Duodenal mucosa (tissue), 2 donors: Measurements from ENCODE around the gene PRR36.

Experiments used
- H3K27ac ChIP-seq: one replicate; pipeline ENCODE4 v1.7.0; 2013; ENCODE audit warnings: low read depth, low read length
- H3K27me3 ChIP-seq, 2 donors: one replicate each; pipeline ENCODE4 v1.7.0; 2013; ENCODE audit warnings: low read length in 2 of 2, control low read depth in 1 of 2; ENCODE audit not compliant: insufficient read depth in 2 of 2, control insufficient read depth in 1 of 2
- H3K36me3 ChIP-seq, 2 donors: one replicate each; pipeline ENCODE4 v1.7.0; 2013; ENCODE audit warnings: low read length in 2 of 2, control low read depth in 1 of 2; ENCODE audit not compliant: insufficient read depth in 2 of 2, control insufficient read depth in 1 of 2
- H3K4me1 ChIP-seq, 2 donors: one replicate each; pipeline ENCODE4 v1.7.0; 2013; ENCODE audit warnings: low read length in 2 of 2, control low read depth in 1 of 2; ENCODE audit not compliant: insufficient read depth in 2 of 2, control insufficient read depth in 1 of 2
- H3K4me3 ChIP-seq, 2 donors: one replicate each; pipeline ENCODE4 v1.7.0; 2013; ENCODE audit warnings: low read length in 2 of 2, low read depth in 1 of 2
- H3K9ac ChIP-seq, 2 donors: one replicate each; pipeline ENCODE4 v1.7.0; 2013; ENCODE audit warnings: low read length in 2 of 2, low read depth in 1 of 2
- H3K9me3 ChIP-seq, 2 donors: one replicate each; pipeline ENCODE4 v1.7.0; 2013; ENCODE audit warnings: low read length in 2 of 2, control low read depth in 1 of 2; ENCODE audit not compliant: control insufficient read depth in 1 of 2

Gene PRR36

DNA sequence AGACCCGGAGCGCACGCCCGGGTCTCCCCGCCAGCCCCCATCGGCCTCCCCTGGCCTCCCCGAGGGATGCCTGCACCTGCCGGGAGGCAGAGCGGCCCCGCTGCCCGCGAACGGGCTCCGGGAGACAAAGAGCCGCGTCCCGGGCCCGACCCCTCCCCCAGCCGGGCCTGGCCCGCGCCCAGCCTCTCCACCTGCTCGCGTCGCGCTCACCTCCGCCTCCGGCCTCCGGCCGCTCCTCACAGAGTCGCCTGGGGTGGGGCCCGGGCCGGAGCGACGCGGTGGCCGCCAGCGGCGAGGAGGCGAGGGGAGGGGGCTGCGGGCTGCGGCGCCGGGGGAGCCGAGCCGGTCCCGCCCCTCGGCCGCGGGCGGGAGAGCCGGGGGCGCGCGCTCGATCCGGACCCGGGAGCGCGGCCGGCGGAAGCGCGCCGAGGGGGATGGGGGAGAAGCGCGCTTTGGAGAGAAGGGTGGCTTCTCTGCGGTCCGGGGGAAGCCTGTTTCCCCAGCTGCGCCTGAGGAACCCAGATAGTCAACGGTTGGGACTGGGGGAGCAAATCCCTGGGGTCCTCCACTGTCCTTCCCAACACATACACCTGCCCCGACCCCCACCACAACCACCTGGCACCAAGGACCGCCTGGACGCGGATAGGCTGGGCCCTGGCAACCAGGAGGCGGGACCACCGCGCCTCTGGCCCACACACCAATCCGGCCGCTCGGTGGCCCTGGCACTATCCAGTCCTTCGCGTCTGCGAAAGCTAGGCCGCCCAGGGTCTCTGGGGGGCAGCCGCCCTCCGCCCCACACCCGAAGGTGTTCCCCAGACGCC, at the start of gene PRR36:
Gene PRR36, minus strand, starts transcription at position 315 of the 821 bp plus-strand sequence. CDS start 701 bp downstream, outside the sequence.
- Histone ChIP-seq H3K27ac (no peak within 1 kb of the TSS), H3K9ac (no peak within 1 kb of the TSS), H3K9me3 (no peaks in the 10 kb centered on the region), H3K4me1 (peaks cover 0 to 16% of the 10 kb centered on the region in 2 donors), H3K36me3 (no peaks in the 10 kb centered on the region), H3K4me3 (no peak within 1 kb of the TSS), H3K27me3 (peaks cover 18 to 24% of the 10 kb centered on the region in 2 donors)

DNA sequence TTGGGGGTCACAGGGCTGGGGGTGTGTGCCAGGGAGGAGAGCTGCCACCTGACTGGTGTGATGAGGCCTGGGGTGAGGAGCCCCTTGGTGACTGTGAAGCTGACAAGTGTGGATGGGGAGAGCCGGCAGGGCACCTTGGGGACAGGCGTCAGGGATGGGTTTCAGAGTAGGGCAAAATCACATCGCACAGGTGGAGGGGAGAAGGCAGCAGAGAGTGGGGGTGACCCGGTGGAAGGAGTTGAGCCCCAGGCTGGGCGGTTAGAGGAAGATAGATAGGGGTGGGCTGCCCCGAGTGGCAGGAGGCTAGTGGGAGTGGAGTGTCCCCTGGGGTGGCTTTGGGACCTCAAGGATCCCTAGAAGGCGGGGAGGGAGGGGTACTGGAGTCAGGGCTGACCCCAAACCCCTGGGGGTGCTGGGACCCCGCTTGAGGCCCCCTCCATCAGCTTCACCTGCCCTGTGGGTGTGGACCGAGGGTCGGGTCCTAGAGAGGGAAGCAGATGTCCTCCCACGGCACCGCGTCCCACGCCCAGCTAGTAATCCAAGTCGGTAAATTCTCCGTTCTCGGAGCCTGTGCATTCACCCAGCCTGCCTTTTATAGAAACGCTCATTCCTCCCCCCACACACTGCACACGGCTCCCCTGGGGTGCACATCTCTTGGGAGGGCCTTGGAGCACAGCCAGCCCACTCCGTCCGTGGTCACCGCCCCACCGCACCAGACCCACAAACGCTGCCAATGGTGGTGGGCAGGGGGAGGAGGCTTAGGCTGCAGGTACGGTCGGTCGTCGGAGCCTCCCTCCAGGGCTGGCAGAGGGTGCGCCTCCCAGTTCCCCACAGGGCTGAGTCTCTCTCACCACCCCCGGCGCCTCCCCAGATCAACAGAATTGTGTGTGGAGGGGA, 49.4 kb upstream of the PRR36 start:
- H3K4me1 ChIP-seq = peaks cover 15 to 29% of the 10 kb centered on the region in 2 donors
- no peak overlapping the region for H3K9ac ChIP-seq
- H3K27ac ChIP-seq = no peak overlapping the region
- H3K4me3 ChIP-seq = no peak overlapping the region
- no peaks in the 10 kb centered on the region for H3K9me3 ChIP-seq
- peaks cover 11 to 14% of the 10 kb centered on the region in 2 donors for H3K36me3 ChIP-seq
- H3K27me3 ChIP-seq = peaks cover 3 to 4% of the 10 kb centered on the region in 2 donors

DNA sequence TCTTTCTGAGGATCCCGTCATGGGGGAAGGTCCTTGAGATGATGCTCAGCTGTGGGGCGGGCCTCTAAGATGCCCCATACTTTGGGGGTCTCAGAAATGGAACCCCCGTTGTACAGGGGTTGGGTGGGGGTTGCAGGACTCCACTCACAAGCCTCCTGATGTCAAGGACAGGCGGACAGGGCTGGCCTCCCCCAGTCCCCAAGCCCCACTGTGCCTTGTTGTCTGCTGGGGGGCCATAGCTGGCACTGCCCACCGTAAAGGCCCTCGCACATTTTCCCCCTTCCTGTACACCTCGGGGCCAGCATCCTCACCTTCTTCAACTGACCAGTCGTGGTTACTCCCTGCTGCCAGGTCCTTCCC, 48.6 kb upstream of the PRR36 start:
- Histone ChIP-seq H3K4me3 (no peak overlapping the region), H3K9ac (no peak overlapping the region), H3K36me3 (peaks cover 11 to 13% of the 10 kb centered on the region in 2 donors), H3K9me3 (no peaks in the 10 kb centered on the region), H3K27ac (no peak overlapping the region), H3K27me3 (peaks cover 6 to 7% of the 10 kb centered on the region in 2 donors), H3K4me1 (peaks cover 15 to 34% of the 10 kb centered on the region in 2 donors)

DNA sequence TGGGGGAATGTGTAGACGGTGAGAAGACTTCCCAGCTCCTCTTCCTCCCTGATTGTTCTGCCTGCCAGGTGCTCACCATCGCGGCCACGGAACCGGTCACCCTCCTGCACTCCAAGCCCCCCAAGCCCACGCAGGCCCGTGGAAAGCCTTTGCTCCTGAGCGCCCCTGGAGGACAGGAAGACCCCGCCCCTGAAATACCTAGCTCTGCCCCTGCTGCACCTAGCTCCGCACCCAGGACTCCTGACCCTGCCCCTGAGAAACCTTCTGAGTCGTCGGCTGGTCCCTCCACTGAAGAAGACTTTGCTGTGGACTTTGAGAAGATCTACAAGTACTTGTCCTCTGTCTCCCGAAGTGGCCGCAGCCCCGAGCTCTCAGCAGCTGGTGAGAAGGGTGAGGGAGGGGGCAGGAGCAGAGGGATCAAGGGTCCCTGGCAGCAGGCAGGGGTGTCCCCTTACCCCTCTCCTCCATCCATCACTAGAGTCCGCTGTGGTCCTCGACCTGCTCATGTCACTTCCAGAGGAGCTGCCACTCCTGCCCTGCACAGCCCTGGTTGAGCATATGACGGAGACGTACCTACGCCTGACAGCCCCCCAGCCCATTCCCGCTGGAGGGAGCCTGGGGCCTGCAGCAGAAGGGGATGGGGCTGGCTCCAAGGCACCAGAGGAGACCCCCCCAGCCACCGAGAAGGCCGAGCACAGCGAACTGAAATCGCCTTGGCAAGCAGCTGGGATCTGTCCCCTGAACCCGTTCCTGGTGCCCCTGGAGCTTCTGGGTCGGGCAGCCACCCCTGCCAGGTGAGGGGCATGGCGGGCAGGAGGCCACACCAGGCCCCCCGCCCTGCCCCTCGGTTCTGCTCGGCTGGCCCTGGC, 48.0 kb upstream of the PRR36 start:
- Histone ChIP-seq H3K4me3 (no peak overlapping the region), H3K9ac (no peak overlapping the region), H3K4me1 (peaks cover 17 to 38% of the 10 kb centered on the region in 2 donors), H3K27ac (no peak overlapping the region), H3K27me3 (peaks cover 10 to 12% of the 10 kb centered on the region in 2 donors), H3K36me3 (peaks cover 9 to 11% of the 10 kb centered on the region in 2 donors), H3K9me3 (no peaks in the 10 kb centered on the region)

DNA sequence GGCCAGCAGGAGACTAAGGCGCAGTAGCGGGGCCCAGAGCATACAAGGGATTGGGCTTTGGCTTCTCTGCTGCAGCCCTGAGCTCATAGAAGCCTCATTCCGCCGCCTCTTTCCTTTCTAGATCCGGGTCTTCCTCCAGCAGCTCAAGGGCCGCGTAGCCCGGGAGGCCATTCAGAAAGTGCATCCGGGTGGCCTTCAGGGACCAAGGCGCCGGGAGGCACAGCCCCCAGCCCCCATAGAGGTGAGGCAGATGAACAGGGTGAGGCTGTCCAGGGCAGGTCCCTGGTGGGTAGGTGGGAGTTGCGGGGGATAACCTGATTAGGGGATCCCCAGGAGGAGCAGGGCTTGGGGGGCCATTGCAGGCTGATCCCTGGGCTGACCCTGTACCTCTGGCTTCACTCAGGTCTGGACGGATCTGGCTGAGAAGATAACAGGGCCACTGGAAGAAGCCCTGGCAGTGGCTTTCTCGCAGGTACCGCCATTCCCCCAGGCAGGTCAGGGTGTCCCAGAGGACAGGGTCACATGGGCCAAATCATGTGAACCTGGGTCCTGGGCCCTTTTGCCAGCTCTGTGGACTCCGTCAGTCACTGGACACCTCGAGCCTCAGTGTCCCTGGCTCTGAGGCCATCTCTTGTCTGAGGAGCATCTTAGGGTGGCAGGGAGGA, 47.2 kb upstream of the PRR36 start:
- Histone ChIP-seq H3K9ac (peak overlapping the region; percentile 65 to 76), H3K4me1 (peaks cover 21 to 42% of the 10 kb centered on the region in 2 donors), H3K27me3 (peaks cover 14 to 15% of the 10 kb centered on the region in 2 donors), H3K27ac (peak overlapping the region; percentile 77), H3K9me3 (no peaks in the 10 kb centered on the region), H3K4me3 (peak overlapping the region; percentile 82 to 84), H3K36me3 (peaks cover 9 to 11% of the 10 kb centered on the region in 2 donors)

DNA sequence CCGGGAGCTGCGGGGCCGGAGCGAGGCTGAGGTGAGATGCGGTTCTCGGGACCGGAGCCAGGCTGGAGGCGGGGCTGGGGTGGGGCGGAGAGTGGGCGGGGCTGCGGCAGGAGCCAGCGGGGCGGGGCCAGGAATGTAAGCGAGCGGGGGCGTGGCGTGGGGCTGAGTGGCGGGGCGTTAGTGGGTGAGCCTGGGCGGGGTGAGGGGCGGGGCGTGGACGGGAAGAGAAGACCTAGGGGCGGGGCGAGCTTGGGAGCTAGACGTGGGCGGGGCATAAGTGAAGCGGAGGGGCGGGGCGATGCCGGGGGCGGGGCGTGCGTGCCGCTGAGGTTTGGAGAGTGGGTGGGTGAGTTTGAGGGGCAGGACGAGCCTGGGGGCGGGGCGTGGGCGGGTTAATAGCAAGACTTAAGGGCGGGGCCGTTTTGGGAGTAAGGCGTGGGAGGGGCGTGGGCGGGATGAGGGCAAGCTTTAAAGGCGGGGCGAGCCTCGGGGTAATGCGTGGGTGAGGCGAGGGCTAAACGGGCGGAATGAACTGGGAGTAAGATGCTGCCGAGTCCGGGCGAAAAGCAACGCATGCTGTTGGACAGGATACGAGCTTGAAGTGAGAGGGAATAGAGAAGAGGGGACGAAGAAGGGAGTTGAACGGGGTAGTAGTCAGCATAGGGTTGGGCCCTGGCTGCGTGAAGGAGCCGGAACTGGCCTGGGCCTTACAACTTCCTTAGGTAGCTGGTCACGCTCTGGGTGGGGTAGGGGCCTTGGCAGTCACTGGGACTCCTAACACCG, 46.5 kb upstream of the PRR36 start:
- Histone ChIP-seq H3K9ac (peak overlapping the region; percentile 65 to 76), H3K4me3 (peak overlapping the region; percentile 82 to 84)

DNA sequence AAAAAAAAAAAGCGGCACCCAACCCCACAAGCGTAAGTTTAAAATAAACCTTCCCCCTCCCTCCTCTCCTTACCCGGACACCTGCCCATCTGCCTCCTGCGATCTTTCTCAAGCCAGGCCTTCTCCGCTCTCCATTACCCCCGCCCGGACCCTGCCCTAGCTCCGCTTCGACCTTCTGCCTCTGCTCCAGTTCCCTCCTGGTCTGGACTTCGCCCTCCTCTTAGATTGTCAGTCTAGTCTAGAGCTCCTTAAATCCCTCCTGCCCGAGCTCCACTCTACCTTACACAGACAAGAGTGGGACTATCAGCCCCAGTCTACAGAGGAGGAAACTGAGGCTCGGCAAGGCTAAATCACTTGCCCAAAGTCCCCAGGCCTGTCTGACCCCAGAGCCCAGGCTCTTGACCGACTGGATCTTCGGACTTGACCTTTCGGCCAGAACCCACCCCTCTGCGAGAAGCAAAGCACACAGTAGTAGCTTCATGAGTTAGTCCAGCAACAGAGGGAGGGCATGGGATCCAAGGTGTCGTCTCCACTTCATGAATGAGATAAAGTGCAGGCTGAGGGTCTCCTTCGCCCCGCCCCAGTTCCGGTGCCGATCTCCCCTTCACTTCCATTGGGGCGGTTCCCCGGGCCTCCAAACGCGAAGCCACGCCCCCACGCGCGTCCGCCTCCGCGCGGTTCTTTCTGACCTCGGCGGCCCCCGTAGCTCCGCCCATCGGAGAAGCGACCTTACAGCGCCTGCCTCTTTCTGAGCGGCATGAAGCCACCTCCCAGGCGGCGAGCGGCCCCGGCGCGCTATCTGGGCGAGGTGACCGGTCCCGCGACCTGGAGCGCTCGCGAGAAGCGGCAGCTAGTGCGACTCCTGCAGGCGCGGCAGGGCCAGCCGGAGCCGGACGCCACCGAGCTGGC, 45.7 kb upstream of the PRR36 start, which contains the start of gene SNAPC2:
Gene SNAPC2, plus strand, starts transcription at position 729 of the 909 bp plus-strand sequence. Its CDS starts 29 bp downstream, at position 758.
- Histone ChIP-seq H3K9me3 (no peaks in the 10 kb centered on the region), H3K4me3 (peak within 1 kb of the TSS; percentile 82 to 84), H3K27ac (peak within 1 kb of the TSS; percentile 83), H3K9ac (peak within 1 kb of the TSS; percentile 65 to 76), H3K4me1 (peaks cover 27 to 42% of the 10 kb centered on the region in 2 donors), H3K27me3 (peaks cover 25 to 27% of the 10 kb centered on the region in 2 donors), H3K36me3 (peaks cover 9 to 11% of the 10 kb centered on the region in 2 donors)

More for the DNA sequence above, 46.5 kb upstream of the PRR36 start:
- H3K36me3 ChIP-seq = peaks cover 9 to 11% of the 10 kb centered on the region in 2 donors
- H3K27ac ChIP-seq = peak overlapping the region; percentile 83
- peaks cover 19 to 20% of the 10 kb centered on the region in 2 donors for H3K27me3 ChIP-seq
- H3K9me3 ChIP-seq = no peaks in the 10 kb centered on the region
- H3K4me1 ChIP-seq = peaks cover 26 to 42% of the 10 kb centered on the region in 2 donors
